GM19043 (cell line): ENCODE data around the gene PIWIL4.
A peak's percentile ranks its signal among the peaks of the same experiment; 100 is the strongest.
"Not testable (repeated sequence)": the region's sequence is repeated elsewhere in the genome, so short reads cannot be mapped to it uniquely, and the experiment has no call there.

ENCODE experiments used
- ATAC-seq: cut with Tn5 transposase; IDR thresholded peaks from one replicate; pipeline ENCODE4 v1.9.1; 2021; ENCODE audit warnings: low read depth; ENCODE audit not compliant: unreplicated experiment

Gene PIWIL4

GRCh38 chr11:94583213-94583865, 16.2 kb downstream of the PIWIL4 start:
- no peak for ATAC-seq

GRCh38 chr11:94583866-94584500, 16.8 kb downstream of the PIWIL4 start:
- no peak for ATAC-seq

DNA sequence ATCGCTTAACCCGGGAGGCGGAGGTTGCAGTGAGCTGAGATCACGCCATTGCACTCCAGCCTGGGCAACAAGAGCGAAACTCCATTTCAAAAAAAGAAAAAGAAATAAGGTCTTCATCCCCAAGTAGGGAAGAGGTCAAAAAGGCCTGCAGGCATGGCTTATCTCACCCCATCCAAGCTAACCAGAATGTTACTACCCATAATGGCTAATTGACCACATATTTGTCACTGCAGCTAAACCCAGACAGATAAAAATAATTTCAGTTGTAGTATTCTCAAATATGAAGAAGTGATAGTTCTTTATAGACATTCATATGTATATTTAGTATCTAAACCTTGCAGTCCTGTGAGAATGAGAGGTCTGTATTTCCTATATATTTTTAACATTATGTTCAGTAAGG, 17.8 kb downstream of the PIWIL4 start:
- ATAC-seq, result no peak

DNA sequence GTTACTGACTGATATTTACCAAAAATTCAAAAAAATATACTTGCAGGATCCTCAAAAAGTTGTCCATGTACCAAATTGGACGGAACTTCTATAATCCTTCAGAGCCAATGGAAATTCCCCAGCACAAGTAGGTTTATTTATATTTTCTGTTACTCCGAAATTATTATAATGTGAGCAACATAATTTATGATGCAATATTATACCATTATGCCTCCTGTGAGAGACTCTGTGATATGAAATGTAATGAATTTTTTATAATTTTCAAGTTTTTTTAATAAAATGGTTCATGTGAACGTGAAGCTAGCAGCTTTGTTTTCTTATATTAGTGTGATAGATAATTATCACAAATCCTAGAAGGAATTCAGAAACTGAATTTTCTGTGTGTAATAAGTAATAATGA, 18.2 kb downstream of the PIWIL4 start:
- ATAC-seq, result no peak

DNA sequence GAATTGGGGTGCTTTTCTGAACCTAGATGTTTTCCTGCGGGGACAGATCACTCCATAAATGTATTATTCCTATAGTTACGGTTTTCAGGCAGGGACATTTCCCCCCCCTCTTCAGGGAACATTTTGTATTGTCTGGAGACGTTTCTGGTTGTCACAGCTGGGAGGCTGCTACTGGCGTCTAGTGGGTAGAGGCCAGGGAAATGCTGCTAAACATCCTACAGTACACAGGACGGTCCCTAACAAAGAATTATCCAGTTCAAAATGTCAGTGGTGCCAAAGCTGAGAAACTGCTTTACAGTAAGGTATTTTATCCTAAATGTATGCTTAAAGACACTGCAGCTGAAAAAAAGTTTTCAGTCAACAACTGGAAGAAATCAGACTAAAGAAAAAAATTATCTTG, 19.4 kb downstream of the PIWIL4 start:
- ATAC-seq, result no peak

- ATAC-seq, result no peak
Observed at GRCh38 chr11:94586978-94587377, 19.8 kb downstream of the PIWIL4 start.

- ATAC-seq, result no peak
Observed at GRCh38 chr11:94588366-94588942, 21.3 kb downstream of the PIWIL4 start.

DNA sequence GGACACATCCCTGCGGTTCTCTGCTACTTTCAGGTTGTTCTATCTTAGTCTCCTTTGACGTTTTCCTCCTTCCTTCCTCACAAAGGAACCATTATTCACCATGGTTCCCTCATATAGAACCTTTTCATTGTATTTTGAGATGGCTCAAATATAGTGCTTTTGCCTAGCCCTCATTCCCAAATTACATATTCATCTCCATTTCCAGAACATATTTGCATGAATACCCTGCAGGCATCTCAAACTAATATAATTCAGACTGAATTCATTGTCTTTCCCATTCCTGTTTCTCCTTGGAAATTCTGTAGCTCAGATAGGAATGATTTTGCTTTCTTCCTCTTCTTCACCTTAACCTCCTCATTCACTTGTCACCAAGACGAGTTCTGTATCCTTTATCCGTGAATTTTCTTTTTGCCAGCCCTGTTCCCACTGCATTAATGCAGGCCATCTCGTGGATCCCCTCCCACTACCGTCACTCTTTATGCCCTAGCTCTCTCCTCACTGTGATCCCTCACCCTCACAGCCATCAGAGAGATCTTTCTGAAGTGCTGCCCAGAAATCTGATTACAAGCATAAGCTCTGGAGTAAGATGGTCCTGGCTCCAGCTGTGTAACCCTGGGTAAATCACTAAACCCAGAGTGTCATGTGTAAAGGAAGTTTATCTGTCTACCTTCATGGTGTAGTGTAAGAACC, 23.3 kb downstream of the PIWIL4 start:
- no peak for ATAC-seq

DNA sequence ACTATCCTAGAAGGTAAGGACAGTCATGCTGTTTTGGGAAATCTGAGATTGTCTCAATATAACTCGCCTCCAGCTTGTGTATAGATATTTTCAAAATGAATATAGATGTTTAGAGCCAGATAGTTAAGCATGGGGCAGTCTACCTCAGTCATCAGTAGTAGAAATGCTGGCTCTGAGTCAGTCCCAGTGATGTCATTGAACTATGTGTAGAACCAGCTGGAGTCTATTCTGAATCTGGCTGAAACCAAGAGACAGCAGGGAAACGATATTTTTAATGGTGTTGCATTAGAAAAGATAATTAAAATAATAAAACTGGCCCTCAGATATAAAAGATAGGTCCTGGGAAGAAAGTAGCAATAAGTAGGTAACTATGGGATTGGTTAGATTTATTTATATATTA, 25.9 kb downstream of the PIWIL4 start:
- ATAC-seq, result peak; percentile 56

DNA sequence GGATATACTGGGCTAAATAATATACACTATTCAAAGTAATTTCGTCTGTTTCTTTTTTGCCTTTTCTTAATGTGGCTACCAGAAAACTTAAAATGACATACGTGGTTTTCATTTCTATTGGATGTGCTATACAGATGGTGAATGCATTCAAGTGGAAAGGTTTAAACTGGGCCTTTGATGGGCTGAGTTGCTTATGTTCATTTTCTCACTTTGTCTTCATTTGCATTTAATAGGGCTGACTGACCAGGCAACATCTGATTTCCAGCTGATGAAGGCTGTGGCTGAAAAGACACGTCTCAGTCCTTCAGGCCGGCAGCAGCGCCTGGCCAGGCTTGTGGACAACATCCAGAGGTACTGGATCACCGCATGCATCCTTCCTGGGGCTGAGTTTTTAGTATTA, 27.9 kb downstream of the PIWIL4 start:
- peak; percentile 69 for ATAC-seq

- no peak for ATAC-seq
Observed at GRCh38 chr11:94597896-94598295, 30.7 kb downstream of the PIWIL4 start.

GRCh38 chr11:94599510-94599909, 32.3 kb downstream of the PIWIL4 start:
- ATAC-seq, result no peak

DNA sequence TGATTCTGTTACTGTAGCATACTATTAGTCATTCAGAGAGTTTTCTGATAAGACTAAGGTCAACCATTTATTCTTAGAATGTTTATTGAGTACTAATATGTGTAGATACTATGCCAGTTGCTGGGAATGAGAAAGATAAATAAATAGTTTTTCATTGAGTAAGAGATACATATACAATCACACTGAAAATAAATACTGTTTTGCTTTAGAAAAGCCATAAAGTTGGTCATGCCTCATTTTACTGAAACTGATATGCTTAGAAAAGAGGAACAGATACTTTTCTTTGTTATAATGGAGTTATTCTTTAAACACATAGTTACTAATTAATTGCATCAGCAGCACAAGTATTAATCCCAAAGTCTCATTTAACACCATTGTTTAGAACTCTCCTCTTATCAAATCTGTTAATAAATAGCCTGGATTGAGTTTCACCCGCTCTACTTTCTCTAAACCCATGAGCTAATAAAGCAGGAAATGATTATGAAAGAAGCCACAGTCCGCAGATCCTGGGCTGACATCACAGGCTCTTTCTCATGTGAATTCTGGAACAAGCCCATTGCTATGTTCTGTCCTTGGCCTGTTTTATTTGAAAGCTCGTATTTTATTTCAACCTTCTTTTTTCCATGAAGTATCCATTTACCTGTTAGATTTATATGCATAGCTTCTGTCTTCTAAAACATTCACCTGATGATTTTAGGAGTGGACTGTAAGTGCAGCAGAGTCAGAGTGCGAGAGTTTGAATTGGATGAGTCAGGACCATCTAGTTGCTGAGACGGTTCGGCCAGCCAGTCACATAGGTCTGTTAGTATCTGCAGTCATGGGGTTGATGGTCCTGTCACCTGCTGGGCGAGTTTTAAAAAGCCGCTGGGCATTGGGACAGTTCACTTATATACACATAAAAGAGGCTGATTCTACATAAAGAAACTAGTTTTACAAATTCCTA, 35.5 kb downstream of the PIWIL4 start:
- ATAC-seq, result peak; percentile 89

DNA sequence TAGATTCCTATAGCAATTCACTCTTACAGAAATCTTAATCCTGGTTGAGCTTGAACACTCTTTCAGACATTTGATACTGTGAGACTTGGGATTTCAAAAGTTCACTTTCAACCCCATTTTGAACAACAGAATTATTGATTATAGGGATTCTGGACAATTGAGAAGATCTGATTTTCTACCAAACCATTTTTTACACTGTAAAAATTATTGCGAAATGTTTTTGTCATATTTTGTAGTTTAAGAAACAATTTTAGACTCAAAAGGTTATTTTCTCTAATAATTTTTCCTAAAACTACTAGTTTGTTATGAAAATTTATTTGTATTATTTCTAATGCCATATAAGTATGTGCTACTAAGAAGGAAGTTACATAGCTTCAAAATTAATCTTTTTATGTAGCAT, 36.4 kb downstream of the PIWIL4 start:
- ATAC-seq, result no peak

DNA sequence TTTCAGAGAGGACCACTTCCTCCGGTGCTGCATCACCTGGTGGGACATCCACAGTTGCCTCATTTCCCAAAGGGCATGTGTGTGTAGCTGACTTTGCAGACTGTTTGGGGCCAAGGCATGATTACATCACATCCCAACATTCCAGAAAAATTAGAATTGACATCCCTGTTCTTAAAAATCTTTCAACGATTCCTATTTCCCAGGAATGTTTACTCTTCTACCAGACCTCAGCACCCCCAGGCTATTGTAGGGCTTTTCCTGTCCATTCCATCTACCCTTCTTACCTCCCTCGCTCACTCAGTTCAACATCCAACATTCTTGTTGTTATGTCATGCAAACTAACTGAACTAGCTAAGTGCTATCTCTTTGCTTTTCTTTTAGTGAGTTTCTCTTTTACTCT, 37.3 kb downstream of the PIWIL4 start:
- ATAC-seq, result no peak

GRCh38 chr11:94613120-94613519, 46.0 kb downstream of the PIWIL4 start:
- no peak for ATAC-seq

DNA sequence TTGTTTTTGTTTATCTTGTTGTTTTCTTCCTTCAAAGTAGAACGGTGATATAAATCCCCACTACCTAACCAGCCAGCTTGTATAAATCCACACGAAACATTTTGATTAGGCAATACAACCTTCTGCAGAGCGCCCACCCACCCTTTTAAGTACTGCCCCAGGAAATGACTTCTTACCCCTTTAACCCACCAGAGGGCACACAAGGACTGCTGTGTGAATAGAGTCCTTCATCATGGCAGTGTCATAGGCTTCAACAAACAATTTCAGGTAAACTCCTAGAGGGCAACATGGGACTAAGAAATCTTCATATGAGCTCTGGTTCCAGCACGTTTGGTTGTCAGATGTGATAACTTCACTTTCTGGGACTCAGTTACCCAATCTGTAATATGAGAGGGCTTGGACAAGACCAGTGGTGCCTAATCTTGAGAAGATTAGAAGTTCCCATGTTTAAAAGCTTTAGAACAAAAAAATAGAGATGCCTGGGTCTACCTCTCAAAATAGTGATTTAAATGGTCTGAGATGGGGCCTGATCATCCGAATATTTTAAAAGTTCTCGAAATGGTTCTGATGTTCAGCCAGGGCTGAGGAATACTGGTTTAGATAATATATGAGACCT, 56.1 kb downstream of the PIWIL4 start:
- no peak for ATAC-seq

- ATAC-seq, result not testable (repeated sequence)
Observed at GRCh38 chr11:94625422-94625821, 58.3 kb downstream of the PIWIL4 start.

DNA sequence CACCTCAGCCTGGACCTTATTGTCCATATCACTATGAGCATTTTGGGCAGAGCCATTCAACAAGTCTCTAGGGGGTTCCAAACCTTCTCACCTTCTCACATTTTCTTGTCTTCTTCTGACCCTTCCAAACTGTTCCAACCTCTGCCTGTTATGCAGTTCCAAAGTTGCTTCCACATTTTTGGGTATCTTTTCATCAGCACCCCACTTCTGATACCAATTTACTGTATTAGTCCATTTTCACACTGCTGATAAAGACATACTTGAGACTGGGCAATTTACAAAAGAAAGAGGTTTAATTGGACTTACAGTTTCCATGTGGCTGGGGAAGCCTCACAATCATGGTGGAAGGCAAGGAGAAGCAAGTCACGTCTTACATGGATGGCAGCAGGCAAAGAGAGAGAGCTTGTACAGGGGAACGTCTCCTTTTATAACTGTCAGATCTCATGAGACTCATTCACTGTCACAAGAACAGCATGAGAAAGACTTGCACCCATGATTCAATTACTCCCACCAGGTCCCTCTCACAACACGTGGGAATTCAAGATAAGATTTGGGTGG, 59.9 kb downstream of the PIWIL4 start:
- not testable (repeated sequence) for ATAC-seq

DNA sequence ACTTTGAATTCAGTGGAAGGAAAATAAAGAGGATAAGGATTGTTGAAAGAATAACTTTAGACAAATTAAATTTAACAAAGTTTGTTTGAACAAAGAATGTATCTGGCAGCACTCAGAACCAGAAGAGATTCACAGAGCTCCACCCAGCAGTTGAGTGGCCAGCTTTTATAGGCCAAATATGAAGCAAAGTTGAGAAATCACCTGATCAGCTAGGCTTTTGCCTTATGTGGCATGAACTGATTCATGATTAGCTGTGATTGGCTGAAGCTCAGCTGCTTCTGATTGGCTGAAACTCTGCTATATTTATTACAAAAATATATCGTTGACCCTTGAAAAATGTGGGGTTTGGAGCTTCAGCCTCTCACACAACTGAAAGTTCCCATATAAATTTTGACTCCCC, 62.6 kb downstream of the PIWIL4 start:
- ATAC-seq, result no peak
